Measurements from ENCODE around the gene SNAI1. TPM values are rescaled to one million over a fixed set of nuclear protein-coding genes. Genes with fewer than 3 reads are reported as not detected.

The SNAI1 gene
- total RNA-seq (ENCODE audit: unreplicated experiment) = 3.9 TPM
- long read RNA-seq = 0 reads

GRCh38 chr20:49982346-49983122 lies at the start of gene SNAI1:
Gene SNAI1 (plus strand): TSS chr20:49982980. CDS start chr20:49983060, 80 bp downstream.
- peaks cover 26% of the 10 kb centered on the region for H3K4me1 Mint-ChIP-seq (ENCODE audit: low read depth, unreplicated experiment)
- no peaks in the 10 kb centered on the region for H3K36me3 Mint-ChIP-seq (ENCODE audit: unreplicated experiment)
- H3K9me3 Mint-ChIP-seq (ENCODE audit: unreplicated experiment) = peaks cover 5% of the 10 kb centered on the region
- H3K4me3 Mint-ChIP-seq (ENCODE audit: unreplicated experiment) = peak within 1 kb of the TSS; percentile 86
- peak; percentile 82 for DNase-seq
- peak; percentile 69 for TF ChIP-seq CTCF (IDR thresholded peaks at IDR 0.05; ENCODE audit: partially characterized antibody, unreplicated experiment)
- peaks cover 3% of the 10 kb centered on the region for H3K27me3 Mint-ChIP-seq (ENCODE audit: unreplicated experiment)
- H3K27ac Mint-ChIP-seq (ENCODE audit: unreplicated experiment) = no peak within 1 kb of the TSS

- Mint-ChIP-seq H3K27me3 (ENCODE audit: unreplicated experiment) (peaks cover 2% of the 10 kb centered on the region), H3K4me1 (ENCODE audit: low read depth, unreplicated experiment) (peaks cover 27% of the 10 kb centered on the region), H3K36me3 (ENCODE audit: unreplicated experiment) (no peaks in the 10 kb centered on the region), H3K9me3 (ENCODE audit: unreplicated experiment) (peaks cover 5% of the 10 kb centered on the region), H3K27ac (ENCODE audit: unreplicated experiment) (no peak overlapping the region), H3K4me3 (ENCODE audit: unreplicated experiment) (no peak overlapping the region)
- no peak for TF ChIP-seq CTCF (IDR thresholded peaks at IDR 0.05; ENCODE audit: partially characterized antibody, unreplicated experiment)
- DNase-seq = no peak
Observed at GRCh38 chr20:49935746-49936152, 47.0 kb upstream of the SNAI1 start.

GRCh38 chr20:49936153-49937026 lies 46.4 kb upstream of the SNAI1 start, which contains the start of gene RNF114:
Gene RNF114 (plus strand): TSS chr20:49936397. CDS start chr20:49936413, 16 bp downstream.
- Mint-ChIP-seq H3K27ac (ENCODE audit: unreplicated experiment) (peak within 1 kb of the TSS; percentile 96), H3K4me1 (ENCODE audit: low read depth, unreplicated experiment) (peaks cover 27% of the 10 kb centered on the region), H3K27me3 (ENCODE audit: unreplicated experiment) (peaks cover 2% of the 10 kb centered on the region), H3K36me3 (ENCODE audit: unreplicated experiment) (no peaks in the 10 kb centered on the region), H3K9me3 (ENCODE audit: unreplicated experiment) (peaks cover 5% of the 10 kb centered on the region), H3K4me3 (ENCODE audit: unreplicated experiment) (peak within 1 kb of the TSS; percentile 98)
- no peak for TF ChIP-seq CTCF (IDR thresholded peaks at IDR 0.05; ENCODE audit: partially characterized antibody, unreplicated experiment)
- DNase-seq = peak; percentile 93

GRCh38 chr20:49937027-49937929 lies 45.5 kb upstream of the SNAI1 start:
- Mint-ChIP-seq H3K4me1 (ENCODE audit: low read depth, unreplicated experiment) (peaks cover 27% of the 10 kb centered on the region), H3K36me3 (ENCODE audit: unreplicated experiment) (no peaks in the 10 kb centered on the region), H3K9me3 (ENCODE audit: unreplicated experiment) (peaks cover 5% of the 10 kb centered on the region), H3K27me3 (ENCODE audit: unreplicated experiment) (peaks cover 2% of the 10 kb centered on the region), H3K27ac (ENCODE audit: unreplicated experiment) (peak overlapping the region; percentile 96), H3K4me3 (ENCODE audit: unreplicated experiment) (peak overlapping the region; percentile 98)
- no peak for DNase-seq
- no peak for TF ChIP-seq CTCF (IDR thresholded peaks at IDR 0.05; ENCODE audit: partially characterized antibody, unreplicated experiment)

All from glutamatergic neuron (in vitro differentiated cells).